Trophoblast cell (in vitro differentiated cells and primary cell): ENCODE results near the gene ZBTB17.
A peak's percentile ranks its signal among the peaks of the same experiment; 100 is the strongest.

Experiments used
- DNase-seq, 2 donors: peaks; one replicate each; pipeline ENCODE4 v3.0.0-alpha.2; 2016
- H2AFZ ChIP-seq: 2 replicates; pipeline ENCODE4 v1.6.1; 2013; ENCODE audit warnings: low read length, moderate library complexity, mild to moderate bottlenecking; ENCODE audit not compliant: insufficient read depth, poor library complexity
- H2AK5ac ChIP-seq: 2 replicates; pipeline ENCODE4 v1.6.1; 2013; ENCODE audit warnings: mild to moderate bottlenecking, low read length
- H2BK120ac ChIP-seq: 2 replicates; pipeline ENCODE4 v1.6.1; 2013; ENCODE audit warnings: low read length, mild to moderate bottlenecking, moderate library complexity; ENCODE audit not compliant: insufficient read depth, poor library complexity
- H2BK12ac ChIP-seq: 2 replicates; pipeline ENCODE4 v1.6.1; 2013; ENCODE audit warnings: mild to moderate bottlenecking, low read length, moderate library complexity
- H2BK5ac ChIP-seq: 2 replicates; pipeline ENCODE4 v1.6.1; 2013; ENCODE audit warnings: low read length, low read depth, moderate library complexity, mild to moderate bottlenecking; ENCODE audit not compliant: poor library complexity
- H3K14ac ChIP-seq: 2 replicates; pipeline ENCODE4 v1.6.1; 2013; ENCODE audit warnings: mild to moderate bottlenecking, low read length
- H3K18ac ChIP-seq: 2 replicates; pipeline ENCODE4 v1.6.1; 2013; ENCODE audit warnings: mild to moderate bottlenecking, low read length
- H3K23ac ChIP-seq: 2 replicates; pipeline ENCODE4 v1.6.1; 2013; ENCODE audit warnings: low read length
- H3K27ac ChIP-seq: 2 replicates; pipeline ENCODE4 v1.5.1; 2013; ENCODE audit warnings: low read depth, mild to moderate bottlenecking, inconsistent platforms, low read length, moderate library complexity
- H3K27me3 ChIP-seq: 2 replicates; pipeline ENCODE4 v1.6.1; 2013; ENCODE audit warnings: inconsistent platforms, mild to moderate bottlenecking, low read length, moderate library complexity; ENCODE audit not compliant: insufficient read depth
- H3K36me3 ChIP-seq, 2 experiments: 1 replicate in 1 of 2; 2 replicates in 1 of 2; pipeline ENCODE4 v1.6.1; 2013; ENCODE audit warnings: low read length in 2 of 2, mild to moderate bottlenecking in 2 of 2, moderate library complexity in 1 of 2; ENCODE audit not compliant: insufficient read depth in 2 of 2, control insufficient read depth in 1 of 2
- H3K4ac ChIP-seq: 2 replicates; pipeline ENCODE4 v1.6.1; 2013; ENCODE audit warnings: low read depth, mild to moderate bottlenecking, low read length, moderate library complexity
- H3K4me1 ChIP-seq, 2 experiments: 1 replicate in 1 of 2; 2 replicates in 1 of 2; pipeline ENCODE4 v1.6.1; 2013; ENCODE audit warnings: low read length in 2 of 2, mild to moderate bottlenecking in 2 of 2, moderate library complexity in 1 of 2; ENCODE audit not compliant: insufficient read depth in 2 of 2, control insufficient read depth in 1 of 2
- H3K4me2 ChIP-seq: 2 replicates; pipeline ENCODE4 v1.6.1; 2013; ENCODE audit warnings: inconsistent platforms, mild to moderate bottlenecking, low read length, moderate library complexity
- H3K4me3 ChIP-seq: 2 replicates; pipeline ENCODE4 v1.5.1; 2013; ENCODE audit warnings: mild to moderate bottlenecking, low read depth, low read length, inconsistent platforms
- H3K79me1 ChIP-seq: one replicate; pipeline ENCODE4 v1.6.1; 2013; ENCODE audit warnings: low read length
- H3K79me2 ChIP-seq: 2 replicates; pipeline ENCODE4 v1.6.1; 2013; ENCODE audit warnings: low read length, mild to moderate bottlenecking; ENCODE audit not compliant: control insufficient read depth, insufficient read depth, poor library complexity
- H3K9ac ChIP-seq: 2 replicates; pipeline ENCODE4 v1.6.1; 2013; ENCODE audit warnings: mild to moderate bottlenecking, low read length
- H3K9me3 ChIP-seq: 2 replicates; pipeline ENCODE4 v1.6.1; 2013; ENCODE audit warnings: low read depth, mild to moderate bottlenecking, control low read depth, inconsistent platforms, low read length; ENCODE audit not compliant: insufficient read depth
- H4K12ac ChIP-seq: 2 replicates; pipeline ENCODE4 v1.6.1; 2013; ENCODE audit warnings: low read depth, mild to moderate bottlenecking, low read length, moderate library complexity
- H4K8ac ChIP-seq: 2 replicates; pipeline ENCODE4 v1.6.1; 2013; ENCODE audit warnings: low read depth, mild to moderate bottlenecking, low read length, moderate library complexity
- H4K91ac ChIP-seq: one replicate; pipeline ENCODE4 v1.6.1; 2013; ENCODE audit warnings: low read depth, mild to moderate bottlenecking, low read length, moderate library complexity
- WGBS: extraction: QIAGEN DNeasy Blood & Tissue Kit; methylation state at CpG from one replicate; pipeline ENCODE4 v1.1.7; 2013; ENCODE audit warnings: missing lambda C conversion rate; ENCODE audit not compliant: insufficient read length, insufficient coverage; ENCODE audit errors: extremely low coverage; 5-methylcytosine and 5-hydroxymethylcytosine counted together

ZBTB17 gene

GRCh38 chr1:15937146-15937545 is 38.8 kb downstream of the ZBTB17 start:
- Histone ChIP-seq H2BK120ac (no peak overlapping the region), H2BK5ac (peak overlapping the region; percentile 18), H3K4me2 (no peak overlapping the region), H3K79me1 (peaks cover 7% of the 10 kb centered on the region), H3K36me3 (peaks cover 70 to 75% of the 10 kb centered on the region in 2 experiments), H2BK12ac (no peak overlapping the region), H3K79me2 (no peaks in the 10 kb centered on the region), H3K4ac (no peak overlapping the region), H4K8ac (no peak overlapping the region), H2AFZ (no peak overlapping the region), H3K14ac (no peak overlapping the region), H3K27me3 (no peaks in the 10 kb centered on the region), H2AK5ac (peak overlapping the region; percentile 18), H3K9me3 (peaks cover 2% of the 10 kb centered on the region), H4K91ac (peak overlapping the region; percentile 5), H3K27ac (peak overlapping the region; percentile 49), H3K9ac (no peak overlapping the region), H3K23ac (no peak overlapping the region), H3K4me3 (no peak overlapping the region), H3K4me1 (peaks cover 21 to 23% of the 10 kb centered on the region in 2 experiments), H4K12ac (no peak overlapping the region), H3K18ac (no peak overlapping the region)
- DNase-seq, result no peak
- WGBS, result no CpG with 5 or more reads among the region's 7 CpGs

DNA sequence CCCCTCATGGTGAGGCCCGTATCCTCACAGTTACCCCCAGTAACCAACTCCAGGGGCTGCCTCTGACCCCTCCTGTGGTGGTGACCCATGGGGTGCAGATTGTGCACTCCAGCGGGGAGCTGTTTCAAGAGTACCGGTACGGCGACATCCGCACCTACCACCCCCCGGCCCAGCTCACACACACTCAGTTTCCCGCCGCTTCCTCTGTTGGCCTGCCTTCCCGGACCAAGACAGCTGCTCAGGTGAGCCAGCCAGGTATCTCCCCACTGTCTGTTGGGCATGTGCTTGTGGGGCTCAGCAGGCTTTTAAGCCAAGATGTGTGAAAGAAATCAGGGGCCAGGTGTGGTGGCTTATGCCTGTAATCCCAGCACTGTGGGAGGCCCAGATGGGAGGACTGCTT is 39.9 kb downstream of the ZBTB17 start:
- Histone ChIP-seq H3K4me3 (no peak overlapping the region), H4K8ac (no peak overlapping the region), H3K4ac (no peak overlapping the region), H3K36me3 (peaks cover 68 to 76% of the 10 kb centered on the region in 2 experiments), H2BK120ac (no peak overlapping the region), H3K23ac (no peak overlapping the region), H3K18ac (no peak overlapping the region), H3K14ac (no peak overlapping the region), H3K4me2 (no peak overlapping the region), H2AK5ac (no peak overlapping the region), H2BK5ac (no peak overlapping the region), H4K12ac (no peak overlapping the region), H2BK12ac (no peak overlapping the region), H3K79me1 (peaks cover 7% of the 10 kb centered on the region), H3K79me2 (no peaks in the 10 kb centered on the region), H2AFZ (no peak overlapping the region), H3K27ac (no peak overlapping the region), H3K9me3 (peaks cover 2% of the 10 kb centered on the region), H4K91ac (no peak overlapping the region), H3K9ac (no peak overlapping the region), H3K27me3 (no peaks in the 10 kb centered on the region), H3K4me1 (peaks cover 22 to 23% of the 10 kb centered on the region in 2 experiments)
- no CpG with 5 or more reads among the region's 10 CpGs for WGBS
- no peak for DNase-seq

- Histone ChIP-seq H3K27ac (no peak overlapping the region), H3K27me3 (no peaks in the 10 kb centered on the region), H3K79me2 (no peaks in the 10 kb centered on the region), H3K4me2 (no peak overlapping the region), H4K91ac (no peak overlapping the region), H2AFZ (no peak overlapping the region), H4K8ac (no peak overlapping the region), H2AK5ac (no peak overlapping the region), H2BK120ac (no peak overlapping the region), H2BK5ac (no peak overlapping the region), H3K4ac (no peak overlapping the region), H3K23ac (no peak overlapping the region), H3K14ac (no peak overlapping the region), H4K12ac (no peak overlapping the region), H3K36me3 (peaks cover 65 to 70% of the 10 kb centered on the region in 2 experiments), H3K4me1 (peaks cover 23% of the 10 kb centered on the region in 2 experiments), H3K9ac (no peak overlapping the region), H3K9me3 (peaks cover 2% of the 10 kb centered on the region), H3K18ac (no peak overlapping the region), H3K79me1 (peaks cover 7% of the 10 kb centered on the region), H3K4me3 (no peak overlapping the region), H2BK12ac (no peak overlapping the region)
- WGBS, result no CpG with 5 or more reads among the region's 29 CpGs
- no peak for DNase-seq
These were observed 40.6 kb downstream of the ZBTB17 start for GRCh38 chr1:15935056-15935950.

- no peak overlapping the region for H4K91ac ChIP-seq
- no peak overlapping the region for H3K9ac ChIP-seq
- H3K79me2 ChIP-seq, result no peaks in the 10 kb centered on the region
- peaks cover 21 to 23% of the 10 kb centered on the region in 2 experiments for H3K4me1 ChIP-seq
- no peak overlapping the region for H2AK5ac ChIP-seq
- H3K79me1 ChIP-seq, result peaks cover 7% of the 10 kb centered on the region
- no peak overlapping the region for H2BK5ac ChIP-seq
- H4K8ac ChIP-seq, result no peak overlapping the region
- WGBS, result no CpG with 5 or more reads among the region's 42 CpGs
- no peaks in the 10 kb centered on the region for H3K27me3 ChIP-seq
- H3K9me3 ChIP-seq, result peaks cover 2% of the 10 kb centered on the region
- H2BK120ac ChIP-seq, result no peak overlapping the region
- H3K18ac ChIP-seq, result no peak overlapping the region
- H2BK12ac ChIP-seq, result no peak overlapping the region
- H2AFZ ChIP-seq, result no peak overlapping the region
- H3K4me3 ChIP-seq, result no peak overlapping the region
- no peak overlapping the region for H3K14ac ChIP-seq
- peaks cover 65 to 74% of the 10 kb centered on the region in 2 experiments for H3K36me3 ChIP-seq
- H4K12ac ChIP-seq, result no peak overlapping the region
- no peak for DNase-seq
- H3K4ac ChIP-seq, result no peak overlapping the region
- H3K27ac ChIP-seq, result no peak overlapping the region
- no peak overlapping the region for H3K4me2 ChIP-seq
- no peak overlapping the region for H3K23ac ChIP-seq
These were observed 41.5 kb downstream of the ZBTB17 start for GRCh38 chr1:15934211-15935055.
